Measurements from ENCODE around the gene SLC34A1. TPM values are rescaled to one million over a fixed set of nuclear protein-coding genes. Genes with fewer than 3 reads are reported as not detected.
A peak's percentile ranks its signal among the peaks of the same experiment; 100 is the strongest.

Gene SLC34A1
- total RNA-seq, 1 donor from 2014 or later, result not detected

DNA sequence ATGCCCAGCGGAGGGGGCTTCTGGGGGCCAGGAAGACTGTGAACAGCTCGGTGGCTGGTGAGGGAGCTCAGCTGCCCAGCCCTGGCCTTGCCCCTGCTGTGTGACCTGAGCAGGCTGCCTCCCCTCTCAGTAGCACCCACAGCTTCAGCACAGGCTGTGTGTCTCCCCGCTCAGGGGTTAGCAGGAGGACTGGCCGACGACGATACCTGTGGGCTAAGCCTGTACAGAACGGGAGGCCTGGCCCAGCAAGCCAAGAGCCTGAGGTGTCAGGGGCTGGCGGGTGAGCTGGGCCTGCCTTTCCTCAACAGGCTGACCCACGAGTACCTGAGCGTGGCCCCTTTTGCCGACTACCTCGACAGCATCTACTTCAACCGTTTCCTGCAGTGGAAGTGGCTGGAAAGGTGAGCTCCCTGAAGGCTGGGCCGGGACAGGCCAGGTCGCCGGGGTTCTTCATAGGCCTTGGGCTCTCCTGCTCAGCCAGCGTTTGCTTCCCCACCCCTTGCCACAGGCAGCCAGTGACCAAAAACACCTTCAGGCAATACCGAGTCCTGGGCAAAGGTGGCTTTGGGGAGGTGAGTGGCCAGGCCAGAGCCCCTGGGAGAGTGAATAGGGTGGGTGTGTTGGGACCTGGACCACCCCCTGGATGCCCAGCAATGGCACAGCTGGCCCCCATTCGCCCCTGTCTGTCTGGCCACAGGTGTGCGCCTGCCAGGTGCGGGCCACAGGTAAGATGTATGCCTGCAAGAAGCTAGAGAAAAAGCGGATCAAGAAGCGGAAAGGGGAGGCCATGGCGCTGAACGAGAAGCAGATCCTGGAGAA is 48.8 kb downstream of the SLC34A1 start:
- intact Hi-C loops (cut with DNase I), result no loop called here
- DNase-seq (ENCODE audit: missing footprints) (peak; percentile 44), ATAC-seq (no peak)

DNA sequence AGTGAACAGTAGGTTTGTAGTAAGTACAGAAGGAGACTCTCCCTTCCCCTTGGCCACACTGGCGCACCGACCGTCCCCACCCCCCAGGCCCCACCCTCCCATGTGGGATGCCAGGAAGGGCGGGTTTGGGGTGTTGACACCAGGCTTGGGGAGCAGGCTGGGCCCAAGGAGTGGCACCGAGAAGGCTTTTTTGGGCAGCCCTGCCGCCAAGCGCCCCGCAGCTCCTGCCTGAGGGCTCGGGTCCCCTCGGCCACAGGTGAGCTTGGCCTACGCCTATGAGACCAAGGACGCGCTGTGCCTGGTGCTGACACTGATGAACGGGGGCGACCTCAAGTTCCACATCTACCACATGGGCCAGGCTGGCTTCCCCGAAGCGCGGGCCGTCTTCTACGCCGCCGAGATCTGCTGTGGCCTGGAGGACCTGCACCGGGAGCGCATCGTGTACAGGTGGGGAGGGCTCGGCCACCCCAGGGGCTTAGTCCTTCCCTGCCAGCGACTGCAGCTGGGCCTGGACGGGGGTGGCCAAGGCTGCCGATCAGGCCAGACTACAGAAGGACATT is 49.5 kb downstream of the SLC34A1 start:
- peak; percentile 45 for DNase-seq (ENCODE audit: missing footprints)
- ATAC-seq, result no peak
- intact Hi-C loops (cut with DNase I), result no loop called here

DNA sequence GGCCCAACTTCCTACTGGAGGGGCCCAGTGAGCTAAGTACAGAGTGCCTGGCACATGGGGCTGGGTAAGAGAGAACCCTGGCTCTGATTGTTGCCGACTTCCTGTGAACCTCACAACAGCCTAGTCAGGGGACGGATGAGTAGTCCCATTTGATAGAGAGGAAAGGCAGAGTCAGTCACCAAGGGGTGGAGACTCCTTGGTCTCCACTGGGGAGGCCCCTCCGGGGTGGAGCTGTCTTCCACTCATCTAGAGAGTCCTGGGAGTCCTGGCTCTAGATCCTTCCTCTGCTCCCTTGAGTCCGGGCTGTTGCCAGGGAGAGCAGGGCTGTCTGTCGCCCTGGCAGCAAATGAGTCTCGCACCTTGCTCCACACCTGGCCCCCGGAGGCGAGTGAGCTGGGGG is 50.2 kb downstream of the SLC34A1 start:
- ATAC-seq (no peak), DNase-seq (ENCODE audit: missing footprints) (peak; percentile 51)
- intact Hi-C loops (cut with DNase I), result no loop called here

DNA sequence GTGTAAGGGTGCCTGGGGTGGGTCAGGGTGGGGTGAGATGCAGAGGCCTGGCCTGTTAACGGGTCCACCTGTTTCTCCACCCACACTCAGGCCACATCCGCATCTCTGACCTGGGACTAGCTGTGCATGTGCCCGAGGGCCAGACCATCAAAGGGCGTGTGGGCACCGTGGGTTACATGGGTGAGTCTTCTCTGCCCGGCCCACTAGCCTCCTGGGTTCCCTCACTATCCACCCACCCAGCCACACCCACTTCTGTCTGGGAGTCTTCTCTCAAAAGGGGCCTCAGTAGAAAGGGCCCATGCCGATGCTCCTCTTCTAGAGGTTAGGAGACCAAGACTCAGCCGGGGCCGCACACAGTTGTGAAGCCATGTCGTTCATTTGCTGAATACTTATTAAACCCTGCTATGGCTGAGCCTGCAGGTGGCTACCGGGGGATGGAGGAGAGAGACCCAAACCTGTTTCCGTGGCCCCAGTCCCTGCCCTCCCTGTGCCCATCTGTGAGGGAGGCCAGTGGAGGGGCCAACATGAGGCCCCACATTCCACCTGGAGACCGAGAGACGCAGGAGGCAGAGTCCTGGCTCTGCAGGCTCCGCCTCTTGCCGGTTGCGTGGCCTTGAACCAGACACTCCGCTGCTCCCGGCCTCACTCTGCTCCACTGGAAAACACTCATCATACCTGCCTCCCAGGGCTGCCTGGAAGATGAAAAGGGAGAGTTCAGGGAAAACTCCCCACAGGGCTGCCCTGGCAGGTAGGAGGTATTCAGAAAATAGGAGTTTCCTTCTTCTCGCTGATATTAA is 50.9 kb downstream of the SLC34A1 start:
- intact Hi-C loops (cut with DNase I), result no loop called here
- peak; percentile 43 for DNase-seq (ENCODE audit: missing footprints)
- ATAC-seq, result no peak

DNA sequence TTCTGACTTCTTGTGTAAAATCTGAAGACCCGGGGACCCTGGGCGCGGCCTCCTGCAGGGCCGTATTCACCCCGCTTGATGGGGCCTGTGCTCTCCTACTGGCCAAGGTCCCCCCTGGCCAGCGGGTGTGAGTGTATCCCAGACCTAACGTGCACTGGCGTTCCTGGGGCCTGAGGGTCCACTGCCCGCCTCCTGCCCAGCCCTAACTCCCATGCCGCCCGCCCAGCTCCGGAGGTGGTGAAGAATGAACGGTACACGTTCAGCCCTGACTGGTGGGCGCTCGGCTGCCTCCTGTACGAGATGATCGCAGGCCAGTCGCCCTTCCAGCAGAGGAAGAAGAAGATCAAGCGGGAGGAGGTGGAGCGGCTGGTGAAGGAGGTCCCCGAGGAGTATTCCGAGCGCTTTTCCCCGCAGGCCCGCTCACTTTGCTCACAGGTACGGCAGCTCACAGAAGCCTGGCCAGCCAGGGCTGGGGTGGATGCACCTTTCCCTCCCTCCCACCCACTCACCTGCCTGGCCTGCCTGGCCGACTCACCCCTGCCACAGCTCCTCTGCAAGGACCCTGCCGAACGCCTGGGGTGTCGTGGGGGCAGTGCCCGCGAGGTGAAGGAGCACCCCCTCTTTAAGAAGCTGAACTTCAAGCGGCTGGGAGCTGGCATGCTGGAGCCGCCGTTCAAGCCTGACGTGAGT is 51.8 kb downstream of the SLC34A1 start:
- intact Hi-C loops (cut with DNase I), result no loop called here
- ATAC-seq (no peak), DNase-seq (ENCODE audit: missing footprints) (peak; percentile 56)

DNA sequence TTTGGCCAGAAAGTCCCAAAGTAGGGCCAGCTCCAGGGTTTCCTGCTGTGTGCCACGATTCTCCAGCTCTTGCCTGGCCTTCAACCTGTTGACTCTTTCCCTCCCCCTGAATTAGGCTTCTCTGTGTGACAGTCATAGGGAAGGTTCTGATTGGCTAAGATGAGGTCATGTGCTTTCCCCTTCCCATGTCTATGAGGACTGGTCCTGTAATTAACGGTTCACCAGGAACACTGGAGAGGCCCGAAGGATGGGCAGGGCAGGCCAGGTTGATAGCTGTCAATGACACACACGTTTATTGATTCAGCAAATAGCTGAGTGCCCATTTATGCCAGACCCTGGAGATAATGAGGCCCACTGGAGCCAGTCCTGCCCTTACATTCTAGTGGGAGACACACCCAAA is 53.4 kb downstream of the SLC34A1 start:
- intact Hi-C loops (cut with DNase I), result no loop called here
- ATAC-seq (no peak), DNase-seq (ENCODE audit: missing footprints) (no peak)

DNA sequence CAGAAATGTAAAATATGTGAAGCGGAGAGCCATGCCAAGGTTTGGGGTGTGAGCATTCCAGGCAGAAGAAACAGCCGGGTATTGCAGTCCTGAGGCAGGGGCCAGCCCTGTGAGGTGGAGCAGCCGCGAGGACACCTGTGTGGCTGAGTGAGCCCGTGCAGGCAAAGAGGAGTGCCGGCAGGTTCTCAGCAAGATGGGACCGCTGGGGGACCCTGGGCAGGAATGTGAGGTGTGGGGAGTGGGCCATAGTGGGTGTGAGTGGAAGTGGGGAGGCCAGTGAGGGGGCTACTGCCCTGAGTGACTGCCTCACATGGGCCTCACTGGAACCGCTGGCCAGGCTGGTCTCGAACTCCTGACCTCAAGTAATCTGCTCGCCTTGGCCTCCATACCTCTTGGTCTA is 54.2 kb downstream of the SLC34A1 start:
- ATAC-seq, result no peak
- intact Hi-C loops (cut with DNase I), result no loop called here
- DNase-seq (ENCODE audit: missing footprints), result no peak

DNA sequence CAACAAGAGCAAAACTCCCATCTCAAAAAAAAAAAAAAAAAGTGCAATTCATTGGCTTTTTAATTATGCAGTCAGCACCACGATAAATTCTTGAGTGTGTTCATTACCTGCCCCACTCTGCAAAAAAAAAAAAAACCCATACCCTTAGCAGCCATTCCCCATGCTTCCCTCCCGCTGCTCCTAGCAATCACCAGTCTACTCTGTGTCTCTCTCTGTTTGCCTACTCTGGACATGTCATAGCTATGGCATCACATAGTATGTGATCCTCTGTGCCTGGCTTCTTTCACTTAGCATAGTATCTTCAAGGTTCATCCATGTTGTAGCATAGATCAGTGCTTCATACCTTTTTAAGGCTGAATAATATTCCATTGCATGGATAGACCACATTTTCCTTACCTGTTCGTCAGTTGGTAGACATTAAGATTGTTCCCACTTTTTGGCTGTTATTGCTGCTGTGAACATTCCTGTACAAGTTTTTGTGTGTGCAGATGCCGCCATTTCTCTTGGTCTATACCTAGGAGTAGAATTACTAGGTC is 55.4 kb downstream of the SLC34A1 start:
- no peak for DNase-seq (ENCODE audit: missing footprints)
- intact Hi-C loops (cut with DNase I), result no loop called here
- no peak for ATAC-seq

DNA sequence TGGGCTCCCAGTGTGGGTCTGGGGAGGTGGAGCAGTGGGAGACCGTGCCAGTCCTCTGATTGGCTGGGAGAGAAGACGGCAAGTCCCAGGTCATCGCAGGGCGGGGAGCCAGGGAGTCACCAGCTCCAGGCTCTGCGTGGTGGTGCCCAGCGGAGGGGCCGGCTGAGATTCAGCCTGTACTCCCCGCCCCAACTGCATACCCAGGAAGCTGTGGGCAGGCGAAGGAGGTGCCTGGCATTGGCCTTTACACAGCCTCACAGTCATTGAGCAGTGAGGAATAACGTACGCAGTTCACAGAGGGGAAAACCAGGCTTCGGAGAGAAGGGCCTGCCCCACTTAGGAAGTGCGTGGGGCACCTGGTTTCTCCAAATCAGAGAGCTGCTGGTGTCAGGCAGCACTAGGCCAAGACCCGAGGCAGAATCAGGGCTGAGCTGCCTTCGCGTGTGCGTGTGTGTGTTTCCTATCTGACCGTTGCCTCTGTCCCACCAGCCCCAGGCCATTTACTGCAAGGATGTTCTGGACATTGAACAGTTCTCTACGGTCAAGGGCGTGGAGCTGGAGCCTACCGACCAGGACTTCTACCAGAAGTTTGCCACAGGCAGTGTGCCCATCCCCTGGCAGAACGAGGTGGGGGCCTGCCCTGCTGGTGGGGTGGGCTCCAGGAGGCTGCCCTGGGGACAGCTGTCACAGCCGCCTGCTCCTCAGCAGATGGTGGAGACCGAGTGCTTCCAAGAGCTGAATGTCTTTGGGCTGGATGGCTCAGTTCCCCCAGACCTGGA is 56.2 kb downstream of the SLC34A1 start:
- ATAC-seq (no peak), DNase-seq (ENCODE audit: missing footprints) (no peak)
- intact Hi-C loops (cut with DNase I), result no loop called here

DNA sequence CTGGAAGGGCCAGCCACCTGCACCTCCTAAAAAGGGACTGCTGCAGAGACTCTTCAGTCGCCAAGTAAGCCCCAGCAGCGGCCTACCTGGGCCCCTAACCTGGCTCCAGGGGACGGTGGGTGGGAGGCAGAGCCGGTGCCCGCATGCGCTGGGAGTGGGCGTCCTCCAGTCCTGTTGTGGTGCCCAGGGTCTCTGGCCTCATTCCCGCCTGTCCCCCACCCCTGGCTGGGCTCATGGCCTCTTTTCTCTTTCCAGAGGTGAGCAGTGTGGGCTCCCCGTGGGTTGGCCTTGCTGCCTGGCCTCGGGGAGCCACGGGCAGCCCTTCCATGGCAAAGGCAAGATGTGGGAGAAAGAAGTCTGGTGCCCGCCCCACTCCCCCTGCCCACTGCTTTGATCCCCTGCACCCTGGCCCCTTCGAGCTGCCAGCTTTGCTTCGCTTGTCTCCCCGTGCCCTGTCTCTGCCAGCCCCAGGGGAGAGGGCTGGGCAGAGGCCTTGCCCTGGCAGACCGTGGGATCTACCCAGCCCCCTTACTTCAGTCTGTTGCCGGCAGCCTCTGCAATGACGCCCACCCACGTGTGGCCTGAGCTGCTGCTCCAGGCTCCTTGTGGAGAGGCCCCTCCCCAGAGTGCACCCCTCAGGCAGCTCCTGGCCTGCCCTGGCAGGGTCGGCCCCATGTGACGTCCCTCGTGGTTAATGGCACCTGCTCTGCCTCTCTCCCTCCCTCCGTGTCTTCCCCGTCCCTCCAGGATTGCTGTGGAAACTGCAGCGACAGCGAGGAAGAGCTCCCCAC is 57.0 kb downstream of the SLC34A1 start:
- DNase-seq (ENCODE audit: missing footprints) (no peak), ATAC-seq (no peak)
- intact Hi-C loops (cut with DNase I), result no loop called here

DNA sequence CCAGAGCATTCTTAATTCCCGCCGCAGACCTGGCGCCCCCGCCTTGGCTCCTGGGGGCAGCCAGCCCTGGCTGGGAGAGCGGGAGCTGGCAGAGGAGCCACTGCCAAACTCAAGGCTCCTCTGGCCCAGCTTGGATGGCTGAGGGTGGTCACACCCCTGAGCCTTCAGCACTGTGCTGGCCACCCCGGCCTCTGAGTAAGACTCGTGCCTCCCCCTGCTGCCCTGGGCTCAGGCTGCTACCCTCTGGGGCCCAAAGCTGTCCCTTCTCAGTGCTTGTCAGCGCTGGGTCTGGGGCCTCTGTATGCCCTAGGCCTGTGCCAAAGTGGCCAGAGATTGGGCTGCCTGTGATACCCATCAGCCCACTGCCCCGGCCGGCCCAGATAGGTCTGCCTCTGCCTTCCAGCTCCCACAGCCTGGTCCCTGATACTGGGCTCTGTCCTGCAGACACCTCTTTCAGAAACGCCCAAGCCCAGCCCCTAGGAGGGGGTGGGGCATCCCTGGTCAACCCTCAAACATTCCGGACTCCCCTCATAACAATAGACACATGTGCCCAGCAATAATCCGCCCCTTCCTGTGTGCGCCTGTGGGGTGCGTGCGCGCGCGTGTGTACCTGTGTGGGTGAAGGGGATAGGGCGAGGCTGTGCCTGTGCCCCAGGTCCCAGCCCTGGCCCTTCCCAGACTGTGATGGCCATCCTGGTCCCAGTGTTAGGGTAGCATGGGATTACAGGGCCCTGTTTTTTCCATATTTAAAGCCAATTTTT is 58.0 kb downstream of the SLC34A1 start:
- ATAC-seq, result no peak
- no peak for DNase-seq (ENCODE audit: missing footprints)
- intact Hi-C loops (cut with DNase I), result no loop called here

DNA sequence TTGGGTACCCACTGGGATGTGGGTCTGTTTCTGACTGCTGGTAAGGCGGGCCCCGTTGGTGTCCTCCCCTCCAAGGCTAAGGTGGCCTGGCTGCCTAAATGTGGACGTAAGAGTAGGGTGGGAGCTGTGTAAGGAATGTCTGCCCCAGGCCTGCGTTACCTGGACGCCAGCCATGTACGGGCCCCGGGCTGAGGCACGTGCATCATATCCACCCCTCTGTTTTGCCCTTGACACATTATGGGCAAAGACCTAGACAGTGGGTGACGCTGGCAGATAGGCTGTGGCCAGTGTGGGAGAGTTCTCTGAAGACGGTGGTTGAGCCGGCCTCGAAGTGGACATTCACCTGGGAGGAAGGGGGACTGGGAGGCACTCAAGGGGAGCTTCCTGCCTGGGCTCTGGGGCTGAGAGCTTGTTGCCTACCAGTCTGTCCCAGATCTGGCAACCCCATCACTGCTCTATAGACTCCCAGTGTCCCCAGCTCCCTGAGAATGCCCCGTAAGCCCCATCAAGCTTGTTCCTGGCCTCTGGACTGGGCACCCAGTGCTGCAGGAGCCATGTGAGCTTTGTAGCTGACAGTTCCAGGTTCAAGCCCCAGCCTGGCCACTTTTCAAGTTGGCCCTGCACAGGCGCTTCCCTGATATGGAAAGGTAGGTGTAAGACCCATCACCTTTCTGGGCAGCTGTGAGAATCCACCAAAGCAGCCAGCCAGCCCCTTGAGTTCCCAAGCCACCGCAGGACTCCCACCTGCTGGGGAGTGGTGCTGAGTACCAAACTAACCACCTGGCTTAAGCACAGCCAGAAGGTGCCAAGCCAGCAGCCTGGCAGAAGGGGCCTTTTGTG is 59.1 kb downstream of the SLC34A1 start:
- no peak for ATAC-seq
- intact Hi-C loops (cut with DNase I), result no loop called here
- peak; percentile 63 for DNase-seq (ENCODE audit: missing footprints)

DNA sequence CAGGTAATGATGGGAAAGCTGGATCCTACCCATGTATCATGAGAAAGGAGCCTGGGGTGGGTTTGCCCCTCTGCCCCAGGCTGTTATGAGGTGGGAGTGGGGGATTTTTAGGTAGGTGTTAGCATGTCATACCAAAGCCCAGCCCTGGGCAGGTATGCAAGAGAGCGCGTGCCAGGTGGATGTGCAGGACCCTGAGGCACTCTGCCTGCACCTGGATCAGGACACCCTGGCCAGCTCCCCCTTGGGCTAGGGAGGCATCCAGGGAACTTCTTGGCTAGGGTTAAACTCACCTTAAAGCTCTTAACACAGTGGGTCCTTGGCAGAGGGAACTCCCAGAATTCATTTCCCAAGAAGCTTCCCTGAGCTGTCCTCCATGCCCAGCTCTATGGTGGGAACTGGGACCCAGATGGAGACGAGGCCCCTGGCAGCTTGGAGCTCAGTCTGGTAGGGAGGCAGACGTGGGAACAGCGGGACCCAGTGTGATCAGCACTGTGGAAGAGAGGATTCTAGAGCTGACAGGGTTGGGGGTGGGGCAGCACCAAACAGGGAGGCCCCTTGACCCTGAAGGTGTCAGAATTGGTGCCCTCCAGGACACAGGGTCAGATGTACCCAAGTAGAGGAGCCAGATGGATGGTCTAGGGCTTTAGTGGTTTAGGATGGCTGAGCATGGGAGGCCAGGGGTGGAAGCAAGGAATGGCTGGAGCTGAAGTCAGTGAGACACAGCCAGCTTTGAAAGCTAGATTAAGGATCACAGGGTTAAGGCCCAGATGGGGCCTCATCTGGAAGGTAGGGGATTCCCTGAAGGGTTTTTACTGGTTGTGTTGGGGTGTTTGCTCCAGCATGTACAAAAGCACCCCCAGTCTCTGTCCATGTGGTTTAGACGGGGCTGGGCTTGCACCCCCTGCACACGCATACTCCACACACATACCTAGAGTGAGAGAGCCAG is 60.1 kb downstream of the SLC34A1 start:
- intact Hi-C loops (cut with DNase I), result no loop called here
- ATAC-seq (no peak), DNase-seq (ENCODE audit: missing footprints) (no peak)

DNA sequence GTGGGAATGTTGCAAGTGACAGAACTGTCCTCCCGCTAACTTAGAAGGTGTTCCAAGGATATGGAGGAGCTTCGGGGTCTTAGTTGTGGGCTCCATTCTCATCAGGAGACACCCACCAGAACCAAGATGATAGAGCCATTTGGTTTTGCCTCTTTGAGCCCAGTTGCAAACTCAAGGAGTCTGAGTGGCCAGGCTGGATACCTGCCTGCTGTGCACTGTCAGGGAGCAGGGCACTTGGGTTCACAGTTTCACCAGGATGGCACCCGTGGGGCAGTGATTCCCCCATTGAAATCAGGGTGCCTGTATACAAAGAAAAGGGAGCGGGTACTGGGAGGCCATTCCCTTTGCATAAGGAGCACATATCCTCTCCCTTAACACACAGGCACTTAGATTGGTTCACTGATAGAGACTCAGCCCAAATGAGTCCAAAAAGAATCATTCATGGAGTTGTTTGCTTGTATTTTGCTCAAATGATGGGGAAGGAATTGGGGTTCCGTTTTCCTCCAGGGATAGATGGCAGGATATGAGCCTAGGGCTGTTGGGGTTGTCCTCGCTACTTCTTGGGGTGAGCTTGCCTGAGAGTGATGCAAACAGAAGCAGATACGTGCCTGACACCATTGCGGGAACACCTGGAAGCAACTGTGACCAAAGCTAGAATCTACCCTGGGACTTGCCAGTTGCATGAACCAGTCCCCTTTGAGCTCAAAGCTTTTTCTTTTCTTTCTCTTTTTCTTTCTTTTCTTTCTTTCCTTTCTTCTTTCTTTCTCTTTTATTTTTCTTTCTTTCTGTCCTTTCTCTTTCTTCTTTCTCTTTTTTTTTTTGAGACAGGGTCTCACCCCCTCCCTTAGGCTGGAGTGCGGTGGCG is 61.0 kb downstream of the SLC34A1 start:
- intact Hi-C loops (cut with DNase I), result no loop called here
- ATAC-seq, result no peak
- no peak for DNase-seq (ENCODE audit: missing footprints)
